H1 (cell line): ENCODE data around the gene ZNF277.

Source experiments
- BCL11A ChIP-seq, 2 experiments: IDR thresholded peaks; one replicate each; pipeline ENCODE4 v1.6.1; 2011; ENCODE audit warnings: low read depth in 2 of 2, low read length in 2 of 2, mild to moderate bottlenecking in 2 of 2
- GTF2F1 ChIP-seq: IDR thresholded peaks from 2 replicates; pipeline ENCODE4 v1.6.1; 2012; ENCODE audit warnings: low read depth, low read length, improper control_type of control experiment, borderline replicate concordance
- POLR2A ChIP-seq, 2 experiments: IDR thresholded peaks; 1 replicate in 1 of 2; 2 replicates in 1 of 2; pipeline ENCODE4 v1.6.1; 2011; ENCODE audit warnings: low read depth in 2 of 2, low read length in 2 of 2, mild to moderate bottlenecking in 2 of 2; ENCODE audit errors: control extremely low read depth in 1 of 2
- RAD21 ChIP-seq, 2 experiments: IDR thresholded peaks in 1 of 2; conservative IDR thresholded peaks in 1 of 2; 2 replicates each; pipeline ENCODE4 v1.6.1; 2011; ENCODE audit warnings: low read depth in 2 of 2, low read length in 2 of 2, improper control_type of control experiment in 1 of 2, inconsistent platforms in 1 of 2, mild to moderate bottlenecking in 1 of 2, moderate library complexity in 1 of 2
- SIRT6 ChIP-seq: IDR thresholded peaks from one replicate; pipeline ENCODE4 v1.7.1; 2012; ENCODE audit warnings: low read length, inconsistent platforms
- TF ChIP-seq, protein P1 (sequence below), 3 experiments: IDR thresholded peaks; 1 replicate in 2 of 3; 2 replicates in 1 of 3; pipeline versions ENCODE4 v1.5.1 to v1.6.1; 2011; ENCODE audit warnings: low read length in 3 of 3, mild to moderate bottlenecking in 3 of 3, inconsistent platforms in 2 of 3, low read depth in 1 of 3, moderate library complexity in 1 of 3; ENCODE audit not compliant: insufficient read depth in 1 of 3; ENCODE audit errors: control extremely low read depth in 1 of 3

DNA sequence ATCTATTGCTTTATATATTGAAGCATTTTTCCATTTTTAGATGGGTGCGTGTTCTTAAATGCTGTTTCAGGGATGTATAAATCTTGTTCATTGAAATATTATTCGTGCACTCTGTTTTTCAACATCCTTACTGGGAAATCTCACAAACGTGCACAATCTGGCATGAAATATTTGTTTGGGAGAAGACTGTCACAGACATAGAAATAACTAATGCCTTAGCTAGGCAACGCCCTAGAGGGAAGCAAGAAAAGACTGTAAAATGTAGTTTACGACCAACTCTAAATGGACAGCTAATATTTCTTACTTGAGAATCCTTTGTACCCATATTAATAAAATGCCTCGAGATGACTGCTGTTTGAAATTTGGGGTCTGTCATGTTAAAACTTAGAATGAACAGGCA, 9.2 kb upstream of the ZNF277 start:
- TF ChIP-seq BCL11A (IDR thresholded peaks at IDR 0.05; ENCODE audit: low read depth in 2 of 2, low read length in 2 of 2) (no peak), GTF2F1 (no peak), RAD21 (IDR thresholded peaks at IDR 0.05 in 1 of 2, conservative IDR thresholded peaks at IDR 0.05 in 1 of 2; ENCODE audit: low read depth in 2 of 2, low read length in 2 of 2) (no peak), POLR2A (IDR thresholded peaks at IDR 0.05; ENCODE audit: control extremely low read depth in 1 of 2, low read depth in 2 of 2, low read length in 2 of 2) (no peak), SIRT6 (no peak)
- TF ChIP-seq, protein P1, sequence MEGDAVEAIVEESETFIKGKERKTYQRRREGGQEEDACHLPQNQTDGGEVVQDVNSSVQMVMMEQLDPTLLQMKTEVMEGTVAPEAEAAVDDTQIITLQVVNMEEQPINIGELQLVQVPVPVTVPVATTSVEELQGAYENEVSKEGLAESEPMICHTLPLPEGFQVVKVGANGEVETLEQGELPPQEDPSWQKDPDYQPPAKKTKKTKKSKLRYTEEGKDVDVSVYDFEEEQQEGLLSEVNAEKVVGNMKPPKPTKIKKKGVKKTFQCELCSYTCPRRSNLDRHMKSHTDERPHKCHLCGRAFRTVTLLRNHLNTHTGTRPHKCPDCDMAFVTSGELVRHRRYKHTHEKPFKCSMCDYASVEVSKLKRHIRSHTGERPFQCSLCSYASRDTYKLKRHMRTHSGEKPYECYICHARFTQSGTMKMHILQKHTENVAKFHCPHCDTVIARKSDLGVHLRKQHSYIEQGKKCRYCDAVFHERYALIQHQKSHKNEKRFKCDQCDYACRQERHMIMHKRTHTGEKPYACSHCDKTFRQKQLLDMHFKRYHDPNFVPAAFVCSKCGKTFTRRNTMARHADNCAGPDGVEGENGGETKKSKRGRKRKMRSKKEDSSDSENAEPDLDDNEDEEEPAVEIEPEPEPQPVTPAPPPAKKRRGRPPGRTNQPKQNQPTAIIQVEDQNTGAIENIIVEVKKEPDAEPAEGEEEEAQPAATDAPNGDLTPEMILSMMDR (IDR thresholded peaks at IDR 0.05; ENCODE audit: control extremely low read depth in 1 of 3, insufficient read depth in 1 of 3, low read depth in 1 of 3, low read length in 3 of 3) = no peak
